GM04504 (cell line): ENCODE data around the gene RPA3.
A peak's percentile ranks its signal among the peaks of the same experiment; 100 is the strongest.

Source experiments
- DNase-seq: peaks from one replicate; pipeline ENCODE4 v3.0.0-alpha.2; 2012; ENCODE audit warnings: low read depth

Gene RPA3

DNA sequence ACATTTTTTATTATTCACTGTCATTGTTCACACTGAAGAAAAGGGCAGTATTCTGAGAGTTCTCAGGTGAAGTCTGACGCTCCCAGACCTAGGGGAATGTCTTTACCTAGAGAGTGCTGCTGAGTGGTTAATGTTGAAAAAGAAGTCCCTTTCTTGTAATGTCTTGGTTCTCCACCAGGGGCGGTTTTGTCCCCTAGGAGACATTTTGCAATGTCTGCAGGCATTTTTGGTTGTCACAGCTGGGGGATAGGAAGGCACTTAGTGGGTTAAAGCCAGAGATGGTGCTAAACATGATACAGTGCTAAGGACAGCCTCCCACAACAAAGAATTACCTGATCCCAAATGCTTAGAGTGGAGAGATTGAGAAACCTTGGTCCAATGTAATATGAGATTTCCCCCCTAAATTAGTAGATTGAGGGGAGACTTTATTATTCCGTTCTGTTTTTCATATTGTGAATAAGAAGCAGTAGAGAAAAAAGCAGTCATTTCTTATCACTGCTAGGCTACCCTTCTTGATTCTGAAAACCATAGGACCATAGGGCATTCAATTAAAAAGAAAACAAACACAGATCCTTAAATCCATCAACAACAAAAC is 64.7 kb downstream of the RPA3 start:
- no peak for DNase-seq

DNA sequence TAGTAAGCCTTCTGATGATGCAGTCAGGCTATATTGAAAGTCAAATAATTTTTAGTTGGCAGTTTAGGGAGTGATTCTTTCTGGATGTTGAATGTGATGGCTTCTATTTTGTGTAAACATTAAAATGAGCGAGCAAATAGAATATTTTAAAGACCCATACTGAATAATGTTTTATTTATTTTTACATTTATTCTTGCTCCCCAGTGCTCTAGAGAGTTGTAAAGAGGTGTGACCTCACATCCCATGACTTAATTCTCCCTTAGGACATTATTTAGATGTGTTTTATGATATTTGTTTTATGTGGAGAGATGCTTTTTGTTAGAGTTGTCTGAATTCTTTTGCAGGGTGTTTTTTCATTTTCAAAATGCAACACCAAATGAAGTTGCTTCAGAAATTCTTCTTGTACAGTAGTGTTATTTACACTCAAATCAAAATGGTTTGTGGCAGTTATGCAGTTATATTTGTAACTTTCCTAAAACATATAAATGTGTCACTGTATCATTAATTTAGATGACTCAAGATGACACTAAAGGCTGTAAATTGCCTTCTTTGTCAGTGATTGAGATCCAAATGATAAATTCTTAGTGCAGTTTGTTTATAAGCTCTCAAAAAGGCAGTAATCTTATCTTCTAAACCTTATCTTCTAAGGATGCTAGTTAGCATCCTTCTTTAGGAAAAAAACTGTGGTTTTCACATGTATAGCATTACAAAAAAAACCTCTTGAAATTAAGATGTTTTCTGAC is 65.4 kb downstream of the RPA3 start:
- no peak for DNase-seq

DNA sequence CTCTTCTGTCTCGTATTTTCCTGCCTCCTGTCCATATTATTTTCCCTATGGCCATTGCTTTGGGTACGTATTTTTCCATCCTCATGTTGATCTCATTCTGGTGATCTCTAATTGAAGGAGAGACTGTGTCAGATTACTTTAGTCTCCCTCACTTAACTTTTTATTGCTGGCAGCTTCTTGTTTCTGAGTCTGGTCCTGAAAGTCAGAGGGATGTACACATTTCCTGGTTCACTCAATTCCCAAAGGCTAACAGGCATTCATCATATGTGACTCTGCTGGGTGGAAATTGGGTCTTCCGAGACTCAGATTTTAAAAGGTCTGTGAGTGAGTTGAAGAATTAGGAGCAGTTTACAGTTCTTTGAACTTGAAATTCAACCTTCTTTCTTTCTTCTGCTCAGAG is 66.9 kb downstream of the RPA3 start:
- DNase-seq = no peak

DNA sequence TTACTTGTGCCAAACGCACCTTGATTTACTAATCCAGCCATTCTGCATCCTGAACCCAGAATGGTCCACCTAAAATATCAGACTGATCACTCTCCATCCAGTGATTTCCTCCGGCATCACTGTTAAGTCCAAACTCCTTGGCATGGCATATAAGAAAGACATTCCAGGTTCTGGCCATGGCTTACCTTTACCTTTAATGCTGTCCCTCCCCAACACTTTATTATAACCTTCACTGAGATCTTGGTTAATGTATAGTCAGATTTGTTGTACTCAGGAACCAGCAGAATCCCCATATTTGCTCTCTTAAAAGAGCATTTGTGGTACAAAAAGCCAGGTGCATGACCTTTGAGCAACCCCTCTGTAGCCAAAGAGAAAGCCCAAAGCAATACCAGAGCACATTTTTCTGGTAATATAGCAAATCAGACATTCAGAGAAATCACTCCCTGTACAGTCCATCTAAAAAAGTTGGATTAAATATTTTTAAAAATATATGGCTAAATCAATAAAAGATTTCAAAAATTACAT is 67.7 kb downstream of the RPA3 start:
- no peak for DNase-seq

DNA sequence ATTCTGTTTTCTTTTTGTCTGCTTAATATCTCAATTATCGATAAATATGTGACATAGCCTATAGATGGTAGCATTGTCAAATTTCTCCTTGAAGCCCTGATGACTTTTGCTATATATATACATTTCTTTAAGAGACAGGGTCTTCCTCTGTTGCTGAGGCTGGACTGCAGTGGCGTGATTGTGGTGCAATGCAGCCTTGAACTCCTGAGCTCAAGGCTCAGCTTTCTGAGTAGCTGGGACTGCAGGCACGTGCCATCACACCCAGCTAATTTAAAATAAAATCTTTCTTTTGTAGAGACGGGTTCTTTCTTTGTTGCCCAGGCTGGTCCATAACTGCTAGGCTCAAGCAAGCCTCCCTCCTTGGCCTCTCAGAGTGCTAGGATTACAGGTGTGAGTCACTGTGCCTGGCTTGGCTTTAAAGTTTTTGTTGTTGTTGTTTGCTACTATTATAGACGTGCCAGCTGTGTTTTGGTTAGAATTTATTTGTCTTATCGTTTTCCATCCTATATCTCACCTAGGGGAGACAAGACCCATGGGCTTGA is 70.8 kb downstream of the RPA3 start:
- DNase-seq = no peak

DNA sequence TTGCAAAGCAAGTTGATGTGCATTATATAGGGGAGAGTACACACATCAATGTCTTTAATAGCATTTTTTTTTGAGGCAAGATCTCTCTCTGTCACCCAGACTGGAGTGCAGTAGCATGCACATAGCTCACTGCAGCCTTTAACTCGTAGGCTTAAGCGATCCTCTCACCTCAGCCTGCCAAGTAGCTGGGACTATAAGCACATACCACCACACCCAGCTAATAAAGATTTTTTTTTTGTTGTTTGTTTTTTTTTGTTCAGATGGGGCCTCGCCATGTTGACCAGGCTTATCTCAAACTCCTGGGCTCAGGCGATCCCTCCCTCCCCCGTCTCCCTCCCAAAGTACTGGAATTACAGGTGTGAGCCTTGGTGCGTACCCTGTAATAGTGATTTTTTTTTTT is 76.3 kb downstream of the RPA3 start:
- DNase-seq = no peak

DNA sequence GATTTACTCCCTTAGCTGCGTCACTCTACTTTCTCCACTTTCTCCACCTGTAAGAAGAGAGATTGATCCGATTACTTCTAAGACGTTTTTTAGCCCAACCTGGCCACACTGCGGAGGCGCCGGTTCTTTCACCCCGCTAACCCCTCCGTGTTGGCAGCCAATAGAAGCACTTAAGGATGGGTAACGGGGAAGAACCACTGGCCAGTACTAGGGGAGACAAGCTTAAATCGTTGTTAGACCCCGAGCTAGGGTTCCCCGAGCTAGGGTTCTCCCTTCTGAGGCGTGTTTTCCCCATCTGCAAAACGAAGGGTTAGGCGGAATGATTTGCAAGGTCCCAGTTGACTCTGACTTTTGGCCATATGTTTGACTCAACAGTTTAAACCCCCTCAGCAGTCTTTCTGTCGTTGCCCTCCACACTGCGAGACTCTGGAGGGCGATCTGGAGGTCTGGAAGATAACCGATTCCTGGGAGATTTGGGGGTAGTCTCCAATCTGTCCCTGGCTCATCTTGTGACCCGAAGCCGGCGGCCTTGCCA is 77.2 kb downstream of the RPA3 start:
- DNase-seq = no peak

DNA sequence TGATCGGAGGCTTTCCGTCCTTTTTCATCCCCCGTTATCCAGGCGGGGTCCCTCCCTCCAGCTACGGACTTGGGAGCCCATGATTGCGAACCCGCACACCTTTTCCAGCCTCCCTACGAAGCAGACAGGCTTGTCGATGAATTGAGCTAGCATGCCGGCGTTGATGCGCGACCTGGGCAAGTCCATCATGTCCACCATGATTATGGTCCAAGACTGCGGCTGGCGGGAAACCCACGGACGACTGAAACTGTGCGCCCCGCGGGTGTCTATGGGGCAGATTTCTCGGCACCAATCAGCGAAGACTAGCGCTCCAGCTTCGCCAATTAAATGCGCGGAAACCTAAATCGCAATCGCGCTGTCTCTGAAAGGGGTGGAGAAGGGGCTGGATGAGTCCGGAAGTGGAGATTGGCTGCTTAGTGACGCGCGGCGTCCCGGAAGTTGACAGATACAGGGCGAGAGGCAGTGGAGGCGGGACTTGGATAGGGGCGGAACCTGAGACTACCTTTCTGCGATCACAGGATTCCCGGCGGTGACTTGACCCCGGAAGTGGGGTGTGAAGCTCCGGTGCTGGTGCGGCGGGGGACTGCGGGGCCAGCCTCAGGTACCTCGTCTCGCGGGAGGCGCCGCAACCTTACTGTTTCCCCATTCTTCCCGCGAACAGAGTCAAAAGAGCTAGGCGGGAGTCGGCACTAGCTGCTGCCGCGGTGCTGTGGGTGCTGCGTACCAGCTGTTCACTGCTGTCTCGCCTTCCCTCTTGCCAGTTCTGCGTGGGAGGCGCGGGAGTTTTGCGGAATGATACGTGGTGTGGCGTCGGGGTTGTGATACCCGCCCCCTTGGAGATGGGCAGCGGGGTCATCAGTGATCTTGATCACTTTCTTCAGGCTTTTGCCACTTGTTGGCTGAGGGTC is 77.9 kb downstream of the RPA3 start, which contains the start of gene UMAD1:
Gene UMAD1, plus strand, starts transcription at position 532 of the 908 bp plus-strand sequence. CDS start 32,620 bp downstream, outside the sequence.
- DNase-seq = peak; percentile 98

DNA sequence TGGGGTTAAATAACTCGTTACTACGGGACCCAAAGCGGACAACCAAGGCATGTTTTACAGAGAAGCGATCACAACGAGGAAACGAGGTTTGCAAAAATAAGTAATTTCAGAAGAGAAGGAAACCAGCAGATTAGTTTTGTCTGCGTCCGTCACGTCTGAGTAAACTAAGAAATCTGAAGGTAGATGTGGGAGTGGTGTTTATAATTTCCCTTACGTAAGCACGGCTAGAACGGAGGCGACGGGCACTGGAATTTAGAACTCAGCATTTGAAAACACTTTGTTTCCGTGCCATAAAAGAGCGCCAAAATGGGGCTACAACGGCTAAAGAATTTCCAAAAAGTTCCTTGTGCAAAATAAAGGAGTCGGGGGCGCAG is 78.6 kb downstream of the RPA3 start:
- no peak for DNase-seq

DNA sequence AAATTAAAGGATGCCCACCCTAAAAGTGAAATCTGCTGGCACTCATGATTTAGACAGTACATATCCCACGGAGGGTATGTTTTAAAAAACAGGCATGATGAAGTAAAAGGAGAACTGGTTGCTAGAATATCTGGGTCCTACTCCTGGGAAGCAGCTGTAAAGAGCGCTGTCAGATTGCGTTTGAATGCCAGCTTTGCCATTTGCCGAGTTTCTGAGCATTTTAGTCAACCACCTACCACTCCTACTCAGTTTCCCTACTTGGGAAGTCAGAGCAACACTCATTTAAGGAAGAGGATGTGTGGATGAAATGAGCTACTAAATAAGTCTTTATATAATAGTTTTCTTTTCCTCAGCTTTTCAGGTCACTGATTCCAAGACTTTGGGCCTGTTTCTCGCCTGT is 79.0 kb downstream of the RPA3 start:
- no peak for DNase-seq

DNA sequence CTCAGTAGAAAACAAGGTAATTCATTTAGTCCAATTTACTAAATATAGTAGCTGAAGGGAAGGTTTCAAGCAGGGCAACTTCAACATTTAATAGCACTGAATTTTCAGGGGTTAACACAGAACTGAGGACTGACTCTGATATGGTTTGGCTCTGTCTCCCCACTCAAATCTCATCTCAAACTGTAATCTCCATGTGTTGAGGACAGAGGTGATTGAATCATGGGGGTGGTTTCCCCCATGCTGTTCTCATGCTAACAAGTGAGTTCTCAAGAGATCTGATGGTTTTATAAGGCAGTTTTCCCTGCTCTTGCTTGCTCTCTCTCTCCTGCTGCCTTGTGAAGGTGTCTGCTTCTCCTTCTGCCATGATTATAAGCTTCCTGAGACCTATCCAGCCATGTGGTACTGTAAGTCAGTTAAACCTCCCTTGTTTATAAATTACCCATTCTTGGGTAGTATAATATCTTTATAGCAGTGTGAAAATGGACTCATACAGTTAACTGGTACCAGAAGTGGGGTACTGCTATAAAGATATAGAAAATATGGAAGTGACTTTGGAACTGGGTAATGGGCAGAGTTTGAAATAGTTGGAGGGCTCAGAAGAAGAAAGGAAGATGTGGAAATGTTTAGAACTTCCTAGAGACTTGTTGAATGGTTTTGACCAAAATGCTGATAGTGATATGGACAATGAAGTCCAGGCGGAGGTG is 87.6 kb downstream of the RPA3 start:
- no peak for DNase-seq

DNA sequence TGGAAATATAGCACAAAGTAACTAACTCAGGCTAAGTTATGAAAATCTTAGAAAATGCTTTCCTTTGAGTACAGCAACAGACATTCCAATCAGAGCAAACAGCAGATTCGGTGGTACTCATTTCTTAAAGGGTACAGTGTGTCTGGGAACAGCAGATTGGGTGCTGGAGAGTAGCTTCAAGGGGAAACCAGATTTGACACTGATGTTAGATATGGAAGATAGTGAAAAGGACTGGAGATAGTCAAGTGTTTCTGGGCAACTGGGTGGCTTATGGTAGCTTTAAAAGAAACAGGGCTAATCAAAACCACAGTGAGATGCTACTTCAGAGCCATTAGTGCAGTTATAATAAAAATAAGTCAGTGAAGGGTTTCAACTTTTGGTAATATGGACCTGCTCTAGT is 89.9 kb downstream of the RPA3 start:
- no peak for DNase-seq

DNA sequence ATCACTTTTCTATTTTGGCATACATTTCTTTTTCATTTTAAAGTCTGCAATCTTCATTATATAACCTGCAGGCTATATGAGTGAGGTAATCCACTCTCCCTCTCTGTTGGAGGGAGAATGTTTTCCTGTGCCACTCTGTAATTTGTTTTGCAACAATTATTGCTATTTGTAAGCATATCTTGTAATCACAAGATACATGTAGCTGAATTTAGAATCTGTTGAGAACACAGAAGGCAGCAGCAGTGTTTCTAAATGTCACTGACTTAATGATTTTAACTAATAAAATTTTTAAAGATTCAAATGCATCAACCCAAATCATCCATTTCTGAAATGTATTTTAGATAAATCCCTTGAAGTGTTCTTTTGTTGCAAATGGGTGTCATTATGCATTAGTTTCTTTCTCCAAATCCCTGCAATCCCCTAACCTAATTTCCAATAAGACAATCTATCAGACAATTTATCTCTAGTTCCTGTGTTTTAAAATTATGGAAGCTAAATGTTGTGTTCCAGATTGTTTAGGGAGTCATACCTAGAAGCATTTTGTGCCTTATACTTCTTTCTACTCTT is 97.7 kb downstream of the RPA3 start:
- DNase-seq = no peak

DNA sequence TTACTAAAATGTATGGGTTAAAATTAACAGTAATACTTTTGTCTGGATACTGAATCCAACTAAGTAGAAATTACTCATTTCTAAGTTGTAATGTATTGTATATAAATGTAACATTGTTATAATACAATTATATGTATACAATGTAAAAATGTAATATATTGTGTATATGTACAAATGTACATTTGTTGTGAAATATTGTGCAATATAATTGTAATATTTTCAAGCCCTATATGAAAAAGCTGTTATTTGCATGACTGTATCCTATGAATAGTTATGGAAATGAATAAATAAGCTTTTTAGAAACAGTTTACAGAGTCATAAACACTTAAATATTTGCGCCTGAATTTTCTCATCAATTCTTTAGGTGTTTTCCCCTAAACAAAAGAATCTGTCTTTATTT is 98.2 kb downstream of the RPA3 start:
- DNase-seq = no peak

DNA sequence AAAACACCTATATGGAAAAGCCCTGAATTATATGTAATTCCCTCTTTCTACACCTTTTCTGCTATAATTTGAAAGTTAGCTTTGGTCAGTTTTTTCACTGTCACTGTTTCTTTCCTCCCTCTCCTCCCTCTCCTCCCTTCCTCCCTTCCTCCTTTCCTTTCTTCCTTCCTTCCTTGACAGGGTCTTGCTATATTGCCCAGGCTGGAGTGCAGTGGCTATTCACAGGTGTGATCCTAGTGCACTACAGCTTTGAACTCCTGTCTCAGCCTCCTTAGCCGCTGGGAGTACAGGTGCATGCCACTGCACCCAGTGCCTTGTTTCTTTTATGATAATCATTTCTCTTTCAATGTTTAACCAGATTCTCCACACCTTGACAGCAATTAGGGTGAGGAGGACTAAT is 100.0 kb downstream of the RPA3 start:
- no peak for DNase-seq

DNA sequence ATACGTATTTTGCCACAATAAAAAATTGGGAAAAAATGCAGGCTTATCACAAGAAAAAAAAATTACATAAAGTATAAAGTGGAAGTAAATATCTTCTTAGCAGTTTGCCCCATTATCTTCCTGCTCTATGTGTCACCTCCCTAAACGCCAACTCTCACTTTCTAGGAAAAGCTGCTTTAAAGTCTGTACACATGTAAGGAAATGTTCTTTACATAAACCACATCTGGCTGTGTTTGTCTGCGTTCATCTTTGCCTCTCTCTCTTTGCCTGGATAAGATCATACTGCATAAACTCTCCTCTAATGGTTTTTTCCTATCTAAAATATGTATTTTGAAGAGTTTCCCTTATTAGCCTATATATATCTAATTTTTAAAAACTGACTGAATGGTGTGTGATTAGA is 100.9 kb downstream of the RPA3 start:
- DNase-seq = no peak

DNA sequence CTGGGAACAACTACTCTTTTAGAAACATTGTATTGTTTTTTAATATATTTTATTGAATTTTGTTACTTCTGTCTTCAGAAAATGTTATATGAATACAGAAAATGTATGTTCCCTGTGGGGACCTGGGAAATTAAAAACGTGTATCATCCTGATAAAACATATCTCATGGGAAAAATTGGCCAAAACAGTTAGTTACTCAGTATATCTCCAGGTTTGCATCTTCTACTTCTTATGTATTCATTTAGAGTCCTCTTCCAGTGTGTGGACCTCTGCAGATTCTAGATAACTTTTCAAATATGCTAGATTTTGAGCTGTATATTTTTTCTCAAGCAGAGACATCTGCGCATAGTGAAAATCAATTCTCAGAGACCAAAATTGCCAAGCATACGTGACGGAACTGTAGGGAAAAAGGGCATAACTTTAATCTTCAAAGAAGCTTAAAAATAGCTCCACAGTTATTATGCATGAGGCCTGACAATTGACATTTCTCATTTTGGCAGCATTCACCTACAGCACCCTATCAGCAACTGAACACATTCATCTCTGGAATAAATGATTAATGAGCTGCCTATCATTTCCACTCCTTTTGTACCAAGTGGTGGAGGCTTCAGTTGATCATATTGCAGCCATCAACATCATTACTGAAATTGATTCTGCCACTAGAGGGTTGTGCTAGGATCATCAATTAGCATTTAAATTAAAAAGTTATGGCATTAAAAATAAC is 104.2 kb downstream of the RPA3 start:
- DNase-seq = no peak

DNA sequence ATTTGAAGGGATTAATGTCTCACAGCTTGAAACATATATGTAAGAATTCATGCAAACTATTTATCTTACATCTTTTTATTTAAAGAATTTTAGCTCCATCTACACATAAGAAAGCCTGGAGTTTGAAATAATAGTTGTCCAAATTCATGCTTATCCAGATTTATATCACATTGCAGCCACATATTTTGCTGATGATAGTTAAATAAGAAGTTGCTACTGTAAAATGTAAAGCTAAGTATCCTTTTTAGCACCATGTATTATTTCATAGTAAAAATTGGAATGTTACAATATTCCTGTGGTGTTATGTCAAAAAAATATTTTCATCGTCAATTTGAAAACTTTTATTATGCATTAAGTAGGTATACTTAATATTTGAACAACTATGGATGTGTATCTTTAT is 105.2 kb downstream of the RPA3 start:
- no peak for DNase-seq

DNA sequence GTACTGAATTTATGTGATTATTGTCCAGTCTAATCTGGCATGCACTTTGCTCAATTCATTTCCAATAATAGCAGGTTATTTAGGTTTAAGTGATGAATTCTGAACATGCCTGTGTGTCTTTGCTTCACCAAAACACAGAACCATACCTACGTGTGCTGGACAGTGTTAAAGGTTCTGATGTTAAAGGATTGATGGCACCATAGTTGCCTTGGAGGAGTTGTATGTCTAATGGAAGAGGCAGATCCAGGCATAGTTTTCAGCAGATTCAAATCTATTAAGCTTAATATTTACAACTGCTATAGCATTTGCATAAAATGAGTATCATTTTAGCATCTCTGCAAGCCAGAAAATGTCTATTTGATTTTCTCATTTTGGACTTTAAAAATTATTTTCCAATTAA is 105.9 kb downstream of the RPA3 start:
- no peak for DNase-seq

DNA sequence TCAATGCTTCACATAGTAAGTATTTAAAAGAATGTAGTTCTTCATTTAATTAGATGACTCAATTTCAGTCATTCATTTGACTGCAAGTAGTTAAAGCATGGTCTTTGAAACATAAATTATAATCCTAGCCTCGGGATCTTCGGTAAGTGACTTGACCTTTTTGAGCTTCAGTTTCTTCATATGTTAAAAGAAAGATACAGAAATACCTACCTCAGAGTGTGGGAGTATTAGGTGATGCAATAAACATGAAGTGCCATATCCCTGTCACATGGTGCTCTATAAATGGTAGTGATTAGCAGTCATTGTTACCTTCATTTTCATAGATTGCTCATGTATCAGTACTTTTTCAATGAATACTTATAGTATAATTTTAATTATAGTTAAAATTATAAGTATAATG is 109.1 kb downstream of the RPA3 start:
- DNase-seq = no peak

DNA sequence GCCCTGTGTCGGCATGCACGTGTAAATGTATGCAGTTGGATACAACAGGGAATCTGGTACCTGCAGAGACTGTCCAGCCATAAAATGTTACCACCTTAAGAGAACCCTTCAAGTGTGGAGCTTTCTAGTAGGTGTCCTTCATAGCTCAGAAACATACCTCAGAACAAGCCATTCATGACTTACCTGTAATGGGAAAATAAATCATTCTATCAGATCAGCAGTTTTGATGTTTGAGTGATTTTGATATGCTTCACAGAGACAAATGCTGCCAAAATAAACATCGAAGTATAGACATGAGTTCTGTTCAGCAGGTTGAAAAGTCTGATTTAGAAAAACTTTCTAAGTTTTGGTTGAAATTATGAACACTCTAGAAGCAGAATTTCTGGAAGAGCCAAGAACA is 111.4 kb downstream of the RPA3 start:
- no peak for DNase-seq
